Adrenal gland (tissue), 12 donors: ENCODE measurements around the gene KEL. TPM values are rescaled to one million over a fixed set of nuclear protein-coding genes. Genes with fewer than 3 reads are reported as not detected.

Source experiments
- DNase-seq, 7 donors: peaks; one replicate each; pipeline ENCODE4 v3.0.0-alpha.2; 2019 to 2020
- H3K27ac ChIP-seq, 5 donors: fragments of 200-600 bp; sonication (generic) in 4 of 5; 1 replicate in 3 of 5; 2 replicates in 2 of 5; pipeline versions ENCODE4 v1.5.1 to v1.8.0; 2016 to 2020; ENCODE audit warnings: mild to moderate bottlenecking in 1 of 5
- H3K27me3 ChIP-seq: fragments of 200-600 bp; 2 replicates; pipeline ENCODE4 v1.8.0; 2021
- H3K36me3 ChIP-seq, 2 donors: fragments of 200-600 bp; replicated peaks in 1 of 2; 1 replicate in 1 of 2; 2 replicates in 1 of 2; pipeline versions ENCODE4 v1.5.1 to v1.8.0; 2018 to 2022
- H3K4me1 ChIP-seq, 2 donors: fragments of 200-600 bp; replicated peaks in 1 of 2; 1 replicate in 1 of 2; 2 replicates in 1 of 2; pipeline versions ENCODE4 v1.5.1 to v1.8.0; 2018 to 2021
- H3K4me3 ChIP-seq, 4 donors: fragments of 200-600 bp; sonication (generic) in 3 of 4; one replicate each; pipeline ENCODE4 v1.5.1; 2016 to 2018
- H3K9me3 ChIP-seq, 3 donors: fragments of 200-600 bp; sonication (generic) in 1 of 3; replicated peaks in 1 of 3; 1 replicate in 2 of 3; 2 replicates in 1 of 3; pipeline versions ENCODE4 v1.5.1 to v1.8.0; 2016 to 2021
- POLR2A ChIP-seq, 2 donors: fragments of 450-650 bp; IDR thresholded peaks; one replicate each; pipeline ENCODE4 v1.6.1; 2017; ENCODE audit warnings: antibody characterized with exemption in 2 of 2, mild to moderate bottlenecking in 2 of 2, moderate library complexity in 1 of 2
- WGBS, 4 donors: extraction: QIAGEN DNeasy Blood & Tissue Kit in 2 of 4; methylation state at CpG; one replicate each; pipeline versions ENCODE4 v1.1.5 to v1.1.7; 2013 to 2017; 5-methylcytosine and 5-hydroxymethylcytosine counted together
- intact Hi-C, 2 donors: fragments of 100-400 bp; cut with DNase I; formaldehyde crosslinking; loops; one replicate each; pipeline versions ENCODE4 v1.14.1 to v1.15.0; 2022 to 2023
- polyA plus RNA-seq, 3 donors: library from polyadenylated mRNA; stranded (reverse); fragments of 200-250 nt in 2 of 3; fragments of 350-450 nt in 1 of 3; fragmentation: Illumina TruSeq in 1 of 3; extraction: RNeasy Lipid Tissue Mini Kit (QIAGEN cat#74804) in 1 of 3; gene quantifications; one replicate each; pipeline ENCODE4 v1.2.3, GENCODE V29; 2013 to 2014
- total RNA-seq, 9 donors: library from RNA; depleted of rRNA in 4 of 9; stranded (reverse); fragments of >200 nt in 4 of 9; fragments of 120-200 nt in 1 of 9; fragmentation: NEBNext Ultra II Directional in 1 of 9; extraction: Animal tissue kit (Norgen Biotek cat#: 25700) in 1 of 9; gene quantifications; one replicate each; pipeline versions ENCODE4 v1.1.0 to v1.2.4, GENCODE V29; 2013 to 2023
- TF ChIP-seq, protein P1 (sequence below), 6 experiments: fragments of 450-650 bp in 4 of 6; fragments of 200-600 bp in 2 of 6; sonication (generic) in 1 of 6; IDR thresholded peaks; 1 replicate in 5 of 6; 2 replicates in 1 of 6; pipeline versions ENCODE4 v1.5.1 to v1.8.0; 2016 to 2021; ENCODE audit warnings: antibody characterized with exemption in 6 of 6, mild to moderate bottlenecking in 2 of 6, moderate library complexity in 1 of 6
- donor health status: healthy with polysubstance abuse.
- donor health status: Bipolar disorder and iron deficiency.
- donor health status: DM: yes; HTN: yes; CAD: no.
- donor health status: DM: no; HTN: no; CAD: no.
- donor health status: DM: no; HTN: no; CAD: no.
- donor health status: DM: yes; HTN: yes; CAD: no.

The KEL gene
- total and polyA plus RNA-seq, 12 donors: 0.15 to 1.2 (median 0.55) TPM; not detected in 5

DNA sequence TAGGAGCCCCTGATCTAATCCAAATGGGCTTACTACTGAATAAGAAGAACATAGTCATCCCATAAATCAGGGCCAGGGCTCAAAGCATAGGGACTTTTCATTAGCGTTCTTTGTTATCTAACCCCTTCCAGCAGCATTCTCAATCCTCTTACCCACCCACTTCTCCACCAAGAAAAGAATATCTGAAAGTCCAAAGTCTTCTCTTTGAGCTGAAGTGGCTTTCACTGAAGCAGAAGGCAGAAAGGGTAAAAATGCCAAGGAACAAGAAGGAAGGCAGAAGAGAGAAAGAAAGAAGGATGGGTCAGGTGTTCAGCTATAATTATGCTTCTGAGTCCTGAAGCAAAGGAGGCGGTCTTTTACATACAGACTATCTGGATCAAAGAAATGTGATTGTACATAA, 38.8 kb downstream of the KEL start:
- intact Hi-C loops: no loop called here
- Histone ChIP-seq H3K27me3 (no peaks in the 10 kb centered on the region), H3K9me3 (no peaks in the 10 kb centered on the region), H3K36me3 (no peaks in the 10 kb centered on the region), H3K27ac (no peak overlapping the region), H3K4me1 (no peaks in the 10 kb centered on the region), H3K4me3 (no peak overlapping the region)
- TF ChIP-seq POLR2A (IDR thresholded peaks at IDR 0.05): no peak
- TF ChIP-seq, protein P1, sequence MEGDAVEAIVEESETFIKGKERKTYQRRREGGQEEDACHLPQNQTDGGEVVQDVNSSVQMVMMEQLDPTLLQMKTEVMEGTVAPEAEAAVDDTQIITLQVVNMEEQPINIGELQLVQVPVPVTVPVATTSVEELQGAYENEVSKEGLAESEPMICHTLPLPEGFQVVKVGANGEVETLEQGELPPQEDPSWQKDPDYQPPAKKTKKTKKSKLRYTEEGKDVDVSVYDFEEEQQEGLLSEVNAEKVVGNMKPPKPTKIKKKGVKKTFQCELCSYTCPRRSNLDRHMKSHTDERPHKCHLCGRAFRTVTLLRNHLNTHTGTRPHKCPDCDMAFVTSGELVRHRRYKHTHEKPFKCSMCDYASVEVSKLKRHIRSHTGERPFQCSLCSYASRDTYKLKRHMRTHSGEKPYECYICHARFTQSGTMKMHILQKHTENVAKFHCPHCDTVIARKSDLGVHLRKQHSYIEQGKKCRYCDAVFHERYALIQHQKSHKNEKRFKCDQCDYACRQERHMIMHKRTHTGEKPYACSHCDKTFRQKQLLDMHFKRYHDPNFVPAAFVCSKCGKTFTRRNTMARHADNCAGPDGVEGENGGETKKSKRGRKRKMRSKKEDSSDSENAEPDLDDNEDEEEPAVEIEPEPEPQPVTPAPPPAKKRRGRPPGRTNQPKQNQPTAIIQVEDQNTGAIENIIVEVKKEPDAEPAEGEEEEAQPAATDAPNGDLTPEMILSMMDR (IDR thresholded peaks at IDR 0.05): no peak
- WGBS, 4 donors: 44 to 67% (median 50%) methylated on average over 2 of the region's 2 CpGs
- no peak for DNase-seq

DNA sequence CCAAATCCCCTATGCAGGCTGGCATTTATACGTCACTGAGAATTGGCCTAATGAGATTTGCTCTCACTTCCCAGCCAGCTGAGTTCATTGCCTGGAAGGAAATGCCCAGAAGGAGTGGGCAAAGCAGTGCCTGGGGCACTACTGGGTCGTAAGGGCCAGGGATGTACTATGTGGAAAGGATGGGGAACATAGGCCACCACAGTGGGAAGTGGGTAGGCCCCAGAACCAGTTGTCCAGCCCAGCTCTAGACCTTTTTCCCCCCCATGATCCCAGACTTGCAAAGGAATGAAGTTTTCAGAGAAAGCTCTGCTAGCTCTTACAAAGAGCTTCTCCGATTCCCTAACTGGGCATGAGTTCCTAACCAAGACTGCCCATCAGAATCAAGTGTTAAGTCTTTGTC, 42.5 kb downstream of the KEL start:
- 74 to 89% (median 79%) methylated on average over 3 of the region's 3 CpGs for WGBS, 4 donors
- intact Hi-C loops: no loop called here
- Histone ChIP-seq H3K27ac (no peak overlapping the region), H3K27me3 (no peaks in the 10 kb centered on the region), H3K36me3 (no peaks in the 10 kb centered on the region), H3K4me1 (no peaks in the 10 kb centered on the region), H3K9me3 (no peaks in the 10 kb centered on the region), H3K4me3 (no peak overlapping the region)
- TF ChIP-seq POLR2A (IDR thresholded peaks at IDR 0.05): no peak
- TF ChIP-seq, protein P1 (IDR thresholded peaks at IDR 0.05): no peak
- DNase-seq: no peak

DNA sequence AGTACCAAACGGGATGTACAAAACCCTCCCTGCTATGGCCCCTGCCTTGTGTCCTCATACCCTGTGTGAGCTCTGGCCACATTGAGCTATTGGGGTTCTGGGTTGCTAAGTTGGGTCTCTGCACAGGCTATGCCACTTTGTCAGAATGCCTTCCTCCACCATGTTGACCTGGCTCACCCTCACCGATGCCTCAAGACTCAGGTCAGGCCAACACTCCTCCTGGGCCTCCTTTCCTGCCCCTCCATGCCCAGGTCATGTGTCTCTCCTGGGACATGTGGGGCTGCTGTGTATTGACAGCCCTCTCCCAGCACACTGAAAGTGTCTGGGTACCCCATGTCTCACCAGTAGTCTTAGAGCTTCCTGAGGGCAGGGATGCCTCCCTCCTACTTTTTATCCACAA, 43.3 kb downstream of the KEL start:
- no peaks in the 10 kb centered on the region for H3K4me1 ChIP-seq
- H3K9me3 ChIP-seq: no peaks in the 10 kb centered on the region
- no peaks in the 10 kb centered on the region for H3K36me3 ChIP-seq
- H3K4me3 ChIP-seq: no peak overlapping the region
- H3K27ac ChIP-seq: no peak overlapping the region
- no peaks in the 10 kb centered on the region for H3K27me3 ChIP-seq
- TF ChIP-seq POLR2A (IDR thresholded peaks at IDR 0.05): no peak
- TF ChIP-seq, protein P1 (IDR thresholded peaks at IDR 0.05): no peak
- intact Hi-C loops: no loop called here
- WGBS, 4 donors: 60 to 78% (median 73%) methylated on average over 2 of the region's 2 CpGs
- no peak for DNase-seq

DNA sequence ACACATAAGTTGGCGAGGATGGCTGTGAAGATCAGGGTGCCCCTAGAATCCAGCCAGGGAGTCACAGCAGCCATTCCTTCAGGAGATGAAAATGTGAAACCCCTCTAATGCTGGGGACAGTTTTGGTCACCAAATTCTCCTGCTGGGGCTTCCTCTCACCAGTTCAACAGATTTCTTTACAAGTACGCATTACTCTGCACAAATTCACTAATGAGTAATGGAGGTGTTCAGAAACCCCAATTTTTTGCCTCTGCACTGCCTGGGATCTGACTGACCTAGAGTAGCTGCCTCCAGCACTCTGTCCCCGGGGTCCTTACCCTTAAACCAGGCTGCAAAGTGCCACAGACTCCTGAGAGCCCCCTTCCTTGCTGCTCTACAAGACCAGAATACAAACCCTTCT, 44.7 kb downstream of the KEL start:
- no peak for DNase-seq
- Histone ChIP-seq H3K27ac (no peak overlapping the region), H3K36me3 (no peaks in the 10 kb centered on the region), H3K9me3 (no peaks in the 10 kb centered on the region), H3K4me3 (no peak overlapping the region), H3K4me1 (no peaks in the 10 kb centered on the region), H3K27me3 (no peaks in the 10 kb centered on the region)
- TF ChIP-seq, protein P1 (IDR thresholded peaks at IDR 0.05): no peak
- TF ChIP-seq POLR2A (IDR thresholded peaks at IDR 0.05): no peak
- WGBS, 4 donors: 63 to 80% (median 72%) methylated on average over 3 of the region's 3 CpGs
- intact Hi-C loops: no loop called here
